Right atrium auricular region (tissue), 2 donors: ENCODE data around the gene TAF1A. TPM values are rescaled to one million over a fixed set of nuclear protein-coding genes. Genes with fewer than 3 reads are reported as not detected.

Source experiments
- DNase-seq: peaks from one replicate; pipeline ENCODE4 v3.0.0-alpha.2; 2019; ENCODE audit warnings: low spot score
- H3K27ac ChIP-seq, 2 donors: fragments of 200-600 bp; sonication (generic); 1 replicate in 1 of 2; 2 replicates in 1 of 2; pipeline ENCODE4 v1.5.1; 2016 to 2019
- H3K27me3 ChIP-seq, 2 donors: fragments of 200-600 bp; sonication (generic); one replicate each; pipeline versions ENCODE4 v1.5.1 to v1.6.0; 2017 to 2019
- H3K36me3 ChIP-seq: fragments of 200-600 bp; sonication (generic); one replicate; pipeline ENCODE4 v1.5.1; 2016
- H3K4me1 ChIP-seq, 2 donors: fragments of 200-600 bp; sonication (generic); one replicate each; pipeline versions ENCODE4 v1.5.1 to v1.6.0; 2017 to 2019
- H3K4me3 ChIP-seq, 2 donors: fragments of 200-600 bp; sonication (generic); 1 replicate in 1 of 2; 2 replicates in 1 of 2; pipeline ENCODE4 v1.5.1; 2017 to 2019; ENCODE audit warnings: mild to moderate bottlenecking in 1 of 2, moderate library complexity in 1 of 2
- H3K9me3 ChIP-seq, 2 donors: fragments of 200-600 bp; sonication (generic); one replicate each; pipeline ENCODE4 v1.5.1; 2019
- CTCF ChIP-seq, 2 donors: fragments of 200-600 bp; sonication (generic); IDR thresholded peaks; one replicate each; pipeline ENCODE4 v1.5.1; 2019; ENCODE audit warnings: antibody characterized with exemption in 2 of 2
- total RNA-seq, 2 donors: library from RNA; depleted of rRNA; stranded (reverse); fragments of >200 nt; gene quantifications; one replicate each; pipeline ENCODE4 v1.1.0, GENCODE V29; 2016

TAF1A gene
- total RNA-seq, 2 donors from 2014 or later = 1.3 to 2.7 TPM

- Histone ChIP-seq H3K4me3 (no peak overlapping the region), H3K9me3 (no peaks in the 10 kb centered on the region), H3K27ac (no peak overlapping the region), H3K4me1 (peaks cover 0 to 21% of the 10 kb centered on the region in 2 donors), H3K36me3 (peaks cover 4% of the 10 kb centered on the region), H3K27me3 (no peaks in the 10 kb centered on the region)
- TF ChIP-seq CTCF (IDR thresholded peaks at IDR 0.05) = no peak
- no peak for DNase-seq
Measured at GRCh38 chr1:222588135-222588534, 1.6 kb downstream of the TAF1A start.

DNA sequence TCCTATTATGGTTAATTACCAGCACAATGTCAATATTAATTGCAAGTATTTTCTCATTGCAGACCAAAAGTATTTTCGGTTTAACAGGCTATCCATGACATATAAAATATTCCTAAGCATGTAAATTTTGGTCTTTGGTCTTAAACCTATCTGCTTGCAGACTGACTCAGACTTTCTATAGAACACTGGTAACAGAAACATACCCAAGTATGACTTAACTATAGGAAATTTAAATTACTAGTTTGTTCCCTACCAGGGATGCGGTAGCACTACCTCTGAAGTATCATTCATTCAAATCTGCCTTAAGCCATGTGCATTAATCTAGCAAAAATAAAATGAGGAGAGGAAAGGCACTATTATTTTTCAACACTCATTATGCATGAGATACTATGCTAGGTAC is 2.9 kb downstream of the TAF1A start:
- no peak for TF ChIP-seq CTCF (IDR thresholded peaks at IDR 0.05)
- no peak for DNase-seq
- Histone ChIP-seq H3K4me3 (no peak overlapping the region), H3K4me1 (peaks cover 0 to 21% of the 10 kb centered on the region in 2 donors), H3K27me3 (no peaks in the 10 kb centered on the region), H3K9me3 (no peaks in the 10 kb centered on the region), H3K27ac (no peak overlapping the region), H3K36me3 (peaks cover 8% of the 10 kb centered on the region)

DNA sequence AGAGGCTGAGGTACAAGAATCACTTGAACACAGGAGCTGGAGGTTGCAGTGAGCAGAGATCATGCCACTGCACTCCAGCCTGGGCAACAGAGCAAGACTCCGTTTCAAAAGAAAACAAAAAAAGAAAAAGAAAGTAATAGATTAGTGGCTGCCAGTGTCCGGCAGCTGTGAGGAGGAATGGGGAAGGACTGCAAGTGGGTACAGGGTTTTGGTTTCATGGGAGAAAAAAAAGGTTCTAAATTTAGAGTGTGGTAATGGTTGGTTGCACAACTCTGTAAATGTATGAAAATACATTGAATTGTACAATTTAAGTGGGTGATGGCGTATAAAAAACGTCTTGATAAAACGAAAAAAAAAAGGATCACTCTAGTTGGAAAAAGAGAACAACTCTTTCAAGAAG is 6.7 kb downstream of the TAF1A start:
- no peak for TF ChIP-seq CTCF (IDR thresholded peaks at IDR 0.05)
- Histone ChIP-seq H3K27ac (no peak overlapping the region), H3K36me3 (peaks cover 8% of the 10 kb centered on the region), H3K9me3 (no peaks in the 10 kb centered on the region), H3K4me1 (no peaks in the 10 kb centered on the region), H3K27me3 (no peaks in the 10 kb centered on the region), H3K4me3 (no peak overlapping the region)
- no peak for DNase-seq

- H3K36me3 ChIP-seq = peaks cover 8% of the 10 kb centered on the region
Measured at GRCh38 chr1:222582099-222582774, 7.5 kb downstream of the TAF1A start.

GRCh38 chr1:222579316-222579715 is 10.4 kb downstream of the TAF1A start:
- peaks cover 8% of the 10 kb centered on the region for H3K36me3 ChIP-seq
- H3K27ac ChIP-seq = no peak overlapping the region
- DNase-seq = no peak
- H3K4me1 ChIP-seq = no peaks in the 10 kb centered on the region
- no peaks in the 10 kb centered on the region for H3K9me3 ChIP-seq
- no peak overlapping the region for H3K4me3 ChIP-seq
- TF ChIP-seq CTCF (IDR thresholded peaks at IDR 0.05) = no peak
- no peaks in the 10 kb centered on the region for H3K27me3 ChIP-seq

More at GRCh38 chr1:222582099-222582774, 7.5 kb downstream of the TAF1A start:
- H3K4me1 ChIP-seq = no peaks in the 10 kb centered on the region
- no peaks in the 10 kb centered on the region for H3K27me3 ChIP-seq
- no peaks in the 10 kb centered on the region for H3K9me3 ChIP-seq
- no peak for TF ChIP-seq CTCF (IDR thresholded peaks at IDR 0.05)
- DNase-seq = no peak
- no peak overlapping the region for H3K4me3 ChIP-seq
- no peak overlapping the region for H3K27ac ChIP-seq

- no peak for TF ChIP-seq CTCF (IDR thresholded peaks at IDR 0.05)
- H3K9me3 ChIP-seq = no peaks in the 10 kb centered on the region
- no peak overlapping the region for H3K27ac ChIP-seq
- H3K4me3 ChIP-seq = no peak overlapping the region
- no peaks in the 10 kb centered on the region for H3K4me1 ChIP-seq
- H3K27me3 ChIP-seq = no peaks in the 10 kb centered on the region
- H3K36me3 ChIP-seq = peaks cover 20% of the 10 kb centered on the region
- DNase-seq = no peak
Measured at GRCh38 chr1:222570837-222571236, 18.9 kb downstream of the TAF1A start.
